RPMI7951 (cell line): ENCODE measurements around the gene CZIB. TPM values are rescaled to one million over a fixed set of nuclear protein-coding genes. Genes with fewer than 3 reads are reported as not detected.
"Not testable (repeated sequence)": the region's sequence is repeated elsewhere in the genome, so short reads cannot be mapped to it uniquely, and the experiment has no call there.

Source experiments
- DNase-seq: peaks from one replicate; pipeline ENCODE4 v3.0.0-alpha.2; 2012; ENCODE audit warnings: low read depth
- total RNA-seq: library from RNA; depleted of rRNA; stranded (reverse); fragments of >200 nt; shearing (Covaris generic); gene quantifications from 2 replicates; pipeline ENCODE4 v1.2.3, GENCODE V29; 2014

The CZIB gene
- total RNA-seq, 1 experiment from 2014 or later, result 53.5 TPM

DNA sequence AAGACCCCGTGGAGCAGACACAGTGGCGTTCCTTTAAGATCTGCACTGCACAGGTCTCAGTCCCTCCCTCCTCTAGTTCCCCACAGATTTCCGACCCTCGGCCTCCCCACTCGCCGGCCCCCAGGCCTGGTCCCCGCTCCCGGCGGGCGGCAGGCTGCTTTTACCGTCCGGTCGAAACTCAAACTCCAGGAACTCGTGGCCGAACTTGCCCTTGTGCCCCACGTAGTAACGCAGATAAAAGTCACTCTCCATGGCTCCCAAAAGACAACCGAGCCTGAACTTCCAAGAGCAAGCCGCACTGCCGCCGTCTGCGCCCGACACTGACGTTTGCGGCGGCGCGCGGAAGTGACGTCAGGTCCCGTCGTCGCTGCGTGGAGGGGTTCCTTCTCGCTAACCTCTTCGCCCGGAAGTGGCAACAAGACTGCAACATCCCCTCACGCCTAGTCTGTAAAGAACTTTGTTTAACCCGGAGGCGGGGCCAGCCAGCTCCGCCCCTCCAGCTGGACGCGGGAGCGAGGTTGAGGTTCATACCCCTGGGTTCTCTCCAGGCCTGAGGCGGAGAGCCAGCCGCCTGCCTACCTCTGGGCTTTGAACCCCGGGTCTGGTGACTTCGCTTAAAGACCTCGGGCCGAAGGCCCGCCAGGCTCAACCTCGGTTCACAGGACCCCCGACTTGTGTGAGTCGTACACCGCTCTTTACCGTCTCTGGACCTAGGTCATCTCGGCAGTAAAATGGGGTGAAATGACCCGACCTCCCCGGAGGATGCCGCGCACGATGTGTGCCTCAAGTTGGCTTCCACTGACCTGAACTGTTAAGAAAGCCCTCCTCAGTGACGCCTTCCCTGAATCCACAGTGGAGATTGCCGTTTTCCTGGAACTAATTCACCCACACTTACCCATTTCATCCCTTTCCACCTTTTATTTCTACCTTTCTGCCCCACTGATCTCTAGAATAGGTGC lies 18.0 kb upstream of the CZIB start, which contains the start of gene MAGOH:
TSS of gene MAGOH (minus strand) at position 322 of the 959 bp plus-strand sequence. CDS start at position 252, 70 bp downstream.
- DNase-seq, result peak; percentile 95

DNA sequence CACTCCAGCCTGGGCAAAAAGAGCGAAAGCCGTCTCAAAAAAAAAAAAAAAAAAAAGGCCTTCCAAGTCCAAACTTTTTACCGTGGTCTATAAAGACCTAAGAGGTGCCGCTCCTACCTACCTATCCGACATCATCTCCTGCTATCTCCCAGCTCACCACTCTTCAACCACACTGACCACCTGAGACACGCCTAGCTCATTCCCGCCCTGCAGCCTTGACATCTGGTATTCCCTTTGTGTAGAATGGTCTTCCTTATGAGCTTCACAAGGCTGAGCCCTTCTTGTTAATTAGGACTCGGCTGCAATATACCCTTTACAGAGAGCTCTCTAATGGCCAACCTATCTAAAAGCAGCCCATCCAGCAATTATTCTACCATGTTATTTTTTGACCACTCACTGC lies 17.2 kb upstream of the CZIB start:
- DNase-seq, result no peak

- no peak for DNase-seq
Measured at GRCh38 chr1:53220962-53221286, 490 bp upstream of the CZIB start.

GRCh38 chr1:53219711-53220110 lies 723 bp downstream of the CZIB start:
- no peak for DNase-seq

GRCh38 chr1:53218201-53218600 lies 2.2 kb downstream of the CZIB start:
- DNase-seq, result no peak

GRCh38 chr1:53214376-53214940 lies 6.0 kb downstream of the CZIB start:
- DNase-seq, result no peak

- no peak for DNase-seq
Measured at GRCh38 chr1:53210954-53211353, 9.5 kb downstream of the CZIB start.

DNA sequence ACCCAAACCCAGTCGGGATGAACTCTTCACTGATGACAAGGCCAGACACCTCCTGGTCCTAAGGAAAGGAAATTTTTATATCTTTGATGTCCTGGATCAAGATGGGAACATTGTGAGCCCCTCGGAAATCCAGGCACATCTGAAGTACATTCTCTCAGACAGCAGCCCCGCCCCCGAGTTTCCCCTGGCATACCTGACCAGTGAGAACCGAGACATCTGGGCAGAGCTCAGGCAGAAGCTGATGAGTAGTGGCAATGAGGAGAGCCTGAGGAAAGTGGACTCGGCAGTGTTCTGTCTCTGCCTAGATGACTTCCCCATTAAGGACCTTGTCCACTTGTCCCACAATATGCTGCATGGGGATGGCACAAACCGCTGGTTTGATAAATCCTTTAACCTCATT lies 10.1 kb downstream of the CZIB start:
- DNase-seq, result no peak

DNA sequence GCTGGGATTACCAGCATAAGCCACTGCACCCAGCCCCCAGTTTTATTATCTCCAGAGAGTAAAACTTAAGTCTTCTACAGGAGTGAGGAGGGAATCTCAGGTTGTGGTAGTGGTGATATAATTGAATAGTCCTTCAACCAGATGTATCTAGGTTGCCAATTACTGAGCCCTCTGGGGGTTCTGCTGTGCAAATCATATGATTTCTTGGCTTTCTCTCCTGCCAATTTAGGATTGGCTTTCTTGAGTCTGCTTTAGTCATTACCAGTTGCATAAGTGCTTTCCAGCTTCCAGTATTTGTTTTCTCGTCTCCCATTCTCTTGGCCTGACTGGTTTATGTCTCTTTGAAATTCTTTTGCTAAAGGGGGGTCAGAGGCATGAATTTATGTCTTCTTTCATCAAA lies 12.7 kb downstream of the CZIB start:
- no peak for DNase-seq

- DNase-seq, result no peak
Measured at GRCh38 chr1:53206735-53207379, 13.6 kb downstream of the CZIB start.

GRCh38 chr1:53206083-53206685 lies 14.2 kb downstream of the CZIB start:
- not testable (repeated sequence) for DNase-seq

GRCh38 chr1:53205496-53205895 lies 14.9 kb downstream of the CZIB start:
- DNase-seq, result not testable (repeated sequence)

- no peak for DNase-seq
Measured at GRCh38 chr1:53203466-53203865, 17.0 kb downstream of the CZIB start.

DNA sequence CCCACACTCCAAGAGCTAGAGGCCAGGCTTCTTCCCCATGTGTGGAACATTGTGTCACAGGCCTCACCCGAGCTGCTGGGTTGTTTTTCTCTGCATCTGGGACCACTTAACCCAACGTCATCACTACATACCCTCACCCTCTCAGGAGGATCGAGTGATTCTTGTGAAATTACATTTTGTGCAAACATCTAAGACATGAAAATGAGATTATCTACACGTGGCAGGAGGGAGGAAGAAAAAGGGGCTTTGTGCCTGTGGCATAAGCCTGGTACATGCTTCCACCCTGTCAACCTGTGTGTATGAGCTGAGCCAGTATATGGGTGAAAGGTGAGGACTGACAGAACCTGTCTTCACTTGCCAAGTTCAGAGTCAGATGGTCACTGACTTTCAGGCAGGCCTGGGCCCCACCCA lies 22.2 kb downstream of the CZIB start:
- DNase-seq, result no peak

- DNase-seq, result peak; percentile 22
Measured at GRCh38 chr1:53197291-53198200, 22.9 kb downstream of the CZIB start.

GRCh38 chr1:53196485-53197290 lies 23.7 kb downstream of the CZIB start, which contains the start of gene CPT2:
CPT2 (plus strand) TSS chr1:53196824; CDS start chr1:53196944, 120 bp downstream.
- peak; percentile 94 for DNase-seq

DNA sequence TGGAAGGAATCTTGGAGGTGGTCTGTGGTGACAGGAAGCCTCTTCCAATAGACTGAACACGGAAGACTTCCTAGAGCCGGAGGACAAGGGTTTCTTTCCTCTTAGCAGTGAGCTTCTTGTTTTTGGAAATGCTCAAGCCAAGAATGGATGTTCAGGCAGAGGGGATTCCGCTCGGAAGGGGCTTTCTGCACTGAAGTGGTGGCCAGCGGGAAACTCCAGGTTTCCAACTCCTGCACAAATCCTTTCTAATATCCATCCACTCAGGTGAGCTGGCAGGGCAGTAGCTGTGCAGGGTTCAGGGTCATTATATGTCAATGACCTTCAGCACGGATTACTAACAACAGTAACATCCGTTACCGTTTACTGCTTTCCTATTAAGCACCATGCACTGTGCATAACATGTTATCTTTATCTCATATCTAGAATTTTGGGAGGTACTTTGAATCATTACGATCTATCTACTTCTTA lies 24.4 kb downstream of the CZIB start:
- no peak for DNase-seq

GRCh38 chr1:53195246-53196016 lies 25.0 kb downstream of the CZIB start:
- DNase-seq, result no peak

DNA sequence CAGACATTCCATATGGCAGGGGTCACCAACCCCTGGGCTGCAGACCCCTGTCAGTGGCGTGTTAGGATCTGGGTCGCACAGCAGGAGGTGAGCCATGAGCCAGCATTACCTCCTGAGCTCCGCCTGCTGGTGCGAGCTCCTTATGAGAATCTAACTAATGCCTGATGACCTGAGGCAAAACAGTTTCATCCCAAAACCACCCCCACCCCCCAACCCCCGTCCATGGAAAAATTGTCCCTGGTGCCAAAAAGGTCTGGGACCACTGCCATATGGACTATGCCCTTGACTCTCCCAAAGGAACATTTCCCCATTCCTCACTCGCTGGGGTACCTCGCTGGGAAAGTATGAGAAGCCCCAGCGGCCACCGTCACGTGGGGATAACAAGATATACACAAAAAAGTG lies 30.2 kb downstream of the CZIB start:
- DNase-seq, result no peak
